Stimulated activated CD4-positive, alpha-beta T cell treated with anti-CD3 and anti-CD28 coated beads, Interleukin-4, amount 100 ng/mL, for 48 hours (primary cell): ENCODE measurements around the gene PKHD1.

Source experiments
- DNase-seq, 2 donors: peaks; one replicate each; pipeline ENCODE4 v3.0.0-alpha.2; 2020; ENCODE audit warnings: low read depth in 2 of 2

Gene PKHD1

DNA sequence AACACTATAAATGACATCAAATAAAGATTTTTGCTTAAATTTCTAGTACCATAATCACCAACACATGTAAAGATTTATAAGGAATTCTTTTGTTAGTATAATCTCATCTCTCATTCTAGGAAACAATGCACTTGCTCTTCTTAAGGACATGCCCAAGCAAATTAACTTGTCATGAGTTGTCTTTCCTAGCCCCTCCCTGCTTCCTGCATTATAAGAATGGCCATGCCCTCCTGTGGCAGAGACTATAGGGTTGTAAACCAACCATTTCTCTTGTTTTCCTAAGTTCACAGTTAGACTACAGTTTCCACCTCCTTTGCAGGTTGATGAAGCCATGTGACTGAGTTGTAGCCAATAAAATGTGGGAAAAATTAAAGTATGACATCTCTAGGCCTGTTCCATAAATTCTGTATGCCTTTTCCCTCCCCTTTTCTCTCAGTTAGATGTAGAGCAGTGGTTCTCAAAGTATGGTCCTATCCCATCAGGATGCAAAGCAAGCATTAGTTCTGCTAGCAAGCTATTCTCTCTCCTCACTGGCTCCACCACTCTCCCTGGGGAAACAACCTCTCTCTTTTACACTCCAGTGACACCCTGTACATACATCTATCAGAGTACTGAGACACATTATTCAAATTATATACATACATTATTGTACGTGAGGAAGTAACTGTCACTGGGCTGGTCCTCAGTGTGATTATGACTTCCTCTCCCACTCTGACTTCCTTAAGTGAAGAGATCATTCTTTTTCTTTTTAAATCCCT, 295.0 kb downstream of the PKHD1 start:
- no peak for DNase-seq

DNA sequence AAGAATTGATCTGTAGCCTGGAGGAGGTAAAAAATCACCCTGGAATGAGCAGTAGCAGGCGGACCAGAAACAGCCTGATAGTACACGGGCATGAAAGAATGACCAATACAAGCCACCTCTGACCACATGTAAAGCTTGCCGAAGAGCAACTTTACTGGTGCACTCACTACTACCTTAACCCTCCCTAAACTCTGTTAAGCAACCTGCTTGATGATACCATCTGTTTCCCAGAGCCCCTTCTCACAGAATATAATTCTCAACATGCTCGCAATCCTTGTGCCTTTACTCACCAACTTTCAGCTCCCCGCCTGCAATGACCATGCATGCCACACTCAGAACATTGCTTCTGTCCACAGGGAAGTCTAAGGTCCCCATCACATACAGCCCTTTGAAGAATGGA, 296.5 kb downstream of the PKHD1 start:
- no peak for DNase-seq

DNA sequence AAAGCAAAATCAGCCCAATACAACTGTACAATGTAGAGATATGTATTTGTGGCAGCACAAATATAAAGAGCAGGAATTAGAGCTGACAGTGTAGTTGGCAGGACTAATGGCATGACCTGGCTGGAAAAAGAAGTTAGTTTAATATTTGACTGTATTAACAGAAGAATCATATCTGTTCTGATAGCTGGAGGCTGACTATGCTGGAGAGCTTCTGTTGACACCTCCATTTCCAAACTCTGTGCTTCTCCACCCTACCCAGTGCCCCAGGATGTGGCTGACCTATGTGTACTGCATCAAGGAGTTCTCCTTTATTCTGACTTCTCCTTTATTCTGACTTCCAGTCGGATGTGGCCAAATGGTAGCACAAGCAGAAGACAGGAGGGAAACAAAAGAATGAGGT, 299.3 kb downstream of the PKHD1 start:
- no peak for DNase-seq

GRCh38 chr6:51778666-51779065, 308.7 kb downstream of the PKHD1 start:
- no peak for DNase-seq

DNA sequence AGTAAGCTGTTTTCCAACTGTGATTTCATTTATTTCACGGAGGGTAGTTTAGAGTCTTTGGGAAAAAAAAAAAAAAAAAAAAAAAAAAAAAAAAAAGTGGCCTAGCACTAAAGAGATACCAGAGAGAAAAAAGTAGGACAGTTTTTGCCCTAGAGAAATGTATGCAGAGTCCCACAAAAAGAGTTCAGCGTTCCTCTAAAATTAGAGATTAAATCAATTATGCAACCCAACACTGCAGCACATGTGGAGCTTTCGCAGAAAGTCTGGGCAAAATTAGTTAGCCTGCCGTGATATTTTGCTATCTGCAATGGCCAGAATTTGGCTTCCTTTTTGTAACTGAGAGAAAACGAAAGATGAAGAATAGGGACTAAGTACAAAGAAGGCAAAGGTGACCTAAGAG, 309.8 kb downstream of the PKHD1 start:
- no peak for DNase-seq

DNA sequence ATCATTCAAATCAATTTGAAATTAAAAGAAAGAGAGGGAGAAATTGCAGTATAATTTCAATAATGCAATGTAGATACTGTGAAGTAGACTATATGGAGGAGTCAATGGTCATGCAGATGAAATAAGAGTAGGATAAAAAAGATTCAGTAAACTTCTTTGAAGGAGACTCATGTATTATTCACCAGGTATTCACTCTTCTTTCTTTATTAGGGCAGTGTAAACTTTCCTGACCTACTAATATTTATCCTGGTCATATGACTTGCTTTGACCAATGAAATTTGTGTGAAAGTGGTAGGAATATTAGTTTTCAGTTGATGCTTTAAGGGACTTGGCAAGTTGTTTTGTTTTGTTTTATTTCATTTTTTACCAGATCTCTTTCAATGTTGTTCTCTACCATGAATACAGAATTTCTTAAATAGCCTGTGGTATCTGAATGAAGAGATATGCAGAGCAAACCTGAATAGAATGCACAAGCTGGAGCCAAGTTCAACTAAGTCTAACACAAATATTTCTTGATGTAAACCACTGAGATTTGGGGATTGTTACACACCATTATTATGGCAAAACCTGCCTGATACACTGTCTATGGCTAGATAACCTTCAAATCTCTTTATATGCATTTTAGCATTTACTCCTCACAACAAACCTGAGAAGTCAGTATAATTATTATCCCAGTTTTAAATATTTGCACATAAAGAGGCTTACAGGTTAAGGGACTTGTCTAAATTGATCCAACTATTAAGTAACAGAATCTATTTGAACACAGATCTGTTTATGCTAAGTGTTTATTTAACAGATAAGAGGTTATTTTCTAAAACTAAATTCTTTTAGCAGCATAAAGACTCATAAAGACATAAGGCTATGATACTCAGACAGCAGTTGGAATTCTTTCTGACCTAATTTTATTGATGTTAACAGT, 311.2 kb downstream of the PKHD1 start:
- DNase-seq = no peak

DNA sequence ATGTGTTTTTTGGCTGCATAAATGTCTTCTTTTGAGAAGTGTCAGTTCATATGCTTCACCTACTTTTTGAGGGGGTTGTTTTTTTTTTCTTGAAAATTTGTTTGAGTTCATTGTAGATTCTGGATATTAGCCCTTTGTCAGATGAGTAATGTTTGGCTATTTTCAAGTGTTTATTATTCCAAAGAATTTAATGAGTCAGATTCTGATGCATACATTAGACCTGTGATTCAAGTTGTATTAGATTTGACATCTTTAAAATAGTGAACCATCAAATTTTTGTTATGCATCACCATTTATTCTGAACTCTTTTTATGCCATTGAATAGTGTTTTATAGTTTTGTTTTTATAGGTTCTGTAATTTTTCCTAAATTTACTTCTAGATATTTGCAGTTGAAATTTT, 319.3 kb downstream of the PKHD1 start:
- DNase-seq = no peak

DNA sequence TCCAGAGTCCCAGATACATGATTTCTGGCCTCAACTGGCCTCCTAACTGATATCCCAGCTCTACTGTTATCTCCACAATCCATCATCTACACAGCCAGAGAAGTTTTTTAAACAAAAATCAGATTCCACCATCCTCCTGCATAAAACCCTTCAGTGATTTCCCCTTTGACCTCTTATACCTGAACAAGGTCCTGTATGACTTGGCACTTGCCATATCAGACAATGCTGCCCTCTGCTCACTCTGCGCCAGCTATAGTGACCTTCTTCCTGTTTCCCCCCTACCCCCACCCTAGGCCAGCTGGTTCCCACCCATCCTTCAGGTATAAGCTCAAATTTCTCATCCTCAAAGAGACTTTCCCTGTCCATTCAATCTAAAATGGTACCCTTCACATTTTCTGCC, 322.2 kb downstream of the PKHD1 start:
- DNase-seq = no peak

- no peak for DNase-seq
Observed at GRCh38 chr6:51753635-51754034, 333.8 kb downstream of the PKHD1 start.

DNA sequence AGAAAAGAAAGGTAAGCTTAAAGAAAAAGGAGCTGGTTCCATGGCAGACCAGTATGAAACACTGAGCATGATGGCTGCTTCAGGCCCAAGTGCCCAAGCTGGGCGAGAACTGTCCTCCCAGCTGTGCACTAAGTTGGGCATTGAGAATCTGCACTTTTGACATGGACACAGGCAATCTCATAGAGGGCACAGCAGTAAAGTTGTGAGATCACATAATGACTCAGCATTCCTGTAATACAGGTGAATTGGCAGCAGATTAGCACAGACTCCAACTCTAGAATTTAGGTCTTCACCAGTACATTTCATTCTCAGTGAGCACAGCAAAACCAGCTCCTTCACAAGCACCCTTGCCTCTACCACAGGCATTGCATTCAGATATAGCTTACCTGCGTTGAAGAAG, 343.4 kb downstream of the PKHD1 start:
- no peak for DNase-seq

DNA sequence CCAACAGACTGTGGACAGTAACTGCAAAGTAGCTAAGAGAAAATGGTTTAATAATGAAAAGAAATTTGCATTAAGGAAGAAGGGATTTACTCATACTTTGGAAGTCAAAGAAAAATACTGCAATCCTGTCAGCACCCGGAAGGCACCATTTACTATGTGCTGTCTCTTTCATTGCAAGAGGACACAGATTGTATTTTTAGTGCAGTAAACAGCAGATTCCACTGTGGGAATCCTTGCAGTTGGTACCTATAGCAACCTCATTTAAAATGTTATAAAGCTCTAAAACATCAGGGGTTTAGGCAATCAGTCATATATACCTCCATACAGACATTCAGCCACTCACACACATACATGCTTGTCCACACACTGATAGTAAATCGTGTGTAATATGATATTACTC, 346.8 kb downstream of the PKHD1 start:
- no peak for DNase-seq

DNA sequence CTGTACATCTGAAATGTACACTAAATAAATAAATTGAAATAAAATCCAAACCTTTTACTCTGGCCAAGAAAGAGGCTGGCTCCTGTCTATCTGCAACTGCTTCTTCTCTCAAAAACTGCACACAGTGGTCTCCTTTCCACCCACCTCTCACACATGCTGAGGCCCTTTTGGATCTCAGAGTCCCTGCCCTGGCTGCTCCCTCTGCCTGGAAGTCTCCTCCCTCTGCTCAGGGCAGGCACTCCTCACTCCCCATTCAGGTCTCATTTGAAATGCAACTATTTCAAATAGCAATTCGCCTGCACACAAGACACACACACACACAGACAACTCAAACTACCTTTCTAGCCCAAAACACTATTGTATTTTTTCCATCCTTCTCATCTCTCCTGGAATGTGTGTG, 348.8 kb downstream of the PKHD1 start:
- no peak for DNase-seq

GRCh38 chr6:51737580-51738360, 349.6 kb downstream of the PKHD1 start:
- no peak for DNase-seq

GRCh38 chr6:51725155-51725554, 362.3 kb downstream of the PKHD1 start:
- DNase-seq = no peak

GRCh38 chr6:51720327-51720726, 367.1 kb downstream of the PKHD1 start:
- DNase-seq = no peak

GRCh38 chr6:51719297-51719696, 368.1 kb downstream of the PKHD1 start:
- DNase-seq = no peak

DNA sequence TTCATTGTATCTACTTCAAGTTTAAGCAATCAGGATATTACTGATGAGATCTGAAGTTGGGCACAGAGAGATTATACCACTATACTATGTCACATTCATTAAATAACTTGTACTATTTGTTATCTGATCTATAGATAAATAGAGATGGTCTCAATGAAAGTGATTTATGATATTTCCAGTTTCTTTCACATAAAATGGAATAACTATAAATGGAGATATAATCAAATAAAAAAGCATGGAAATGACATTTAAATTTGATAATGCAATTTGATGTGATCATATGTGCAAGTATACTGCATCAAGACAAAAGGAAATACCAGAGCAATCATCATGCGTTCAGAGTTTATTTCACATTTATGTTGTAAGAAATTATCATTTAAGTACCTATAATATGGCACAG, 368.9 kb downstream of the PKHD1 start:
- DNase-seq = no peak

GRCh38 chr6:51717477-51717876, 369.9 kb downstream of the PKHD1 start:
- DNase-seq = no peak

DNA sequence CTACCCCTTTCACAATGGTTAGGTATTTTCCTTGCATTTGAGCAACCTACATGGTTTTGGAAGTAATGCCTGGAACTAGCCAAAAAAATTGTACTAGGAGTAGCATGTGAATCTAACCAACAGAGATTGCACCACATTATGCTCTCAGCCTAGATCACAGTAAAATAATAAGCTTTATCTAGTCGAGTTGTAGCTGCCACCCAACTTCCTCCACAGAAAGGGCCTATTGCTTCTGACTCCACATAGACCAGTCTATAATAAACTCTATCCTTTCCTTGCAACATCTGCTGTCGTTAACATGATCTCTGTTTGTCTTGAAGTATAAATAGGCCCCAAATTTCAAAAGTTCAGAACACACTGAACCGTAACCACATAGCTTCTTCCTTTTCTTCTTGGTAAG, 375.5 kb downstream of the PKHD1 start:
- no peak for DNase-seq

DNA sequence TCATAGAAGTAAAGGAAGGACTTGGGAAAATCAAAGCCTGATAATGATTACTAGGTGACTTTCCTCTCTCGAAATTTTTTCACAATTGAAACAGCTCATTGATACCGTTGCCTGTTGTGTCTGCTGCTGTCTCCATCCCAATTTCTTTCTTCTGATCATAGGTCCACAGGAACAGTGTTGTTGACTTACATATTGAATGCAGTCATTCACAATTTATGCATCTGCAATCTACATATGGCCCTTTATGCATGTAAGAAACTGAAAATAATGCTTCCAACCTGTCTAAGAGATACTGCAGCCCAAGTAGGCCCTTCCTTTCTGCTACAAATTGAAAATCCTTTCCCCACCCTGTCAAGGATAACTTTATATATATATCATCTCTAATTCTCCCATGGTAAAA, 381.3 kb downstream of the PKHD1 start:
- no peak for DNase-seq

DNA sequence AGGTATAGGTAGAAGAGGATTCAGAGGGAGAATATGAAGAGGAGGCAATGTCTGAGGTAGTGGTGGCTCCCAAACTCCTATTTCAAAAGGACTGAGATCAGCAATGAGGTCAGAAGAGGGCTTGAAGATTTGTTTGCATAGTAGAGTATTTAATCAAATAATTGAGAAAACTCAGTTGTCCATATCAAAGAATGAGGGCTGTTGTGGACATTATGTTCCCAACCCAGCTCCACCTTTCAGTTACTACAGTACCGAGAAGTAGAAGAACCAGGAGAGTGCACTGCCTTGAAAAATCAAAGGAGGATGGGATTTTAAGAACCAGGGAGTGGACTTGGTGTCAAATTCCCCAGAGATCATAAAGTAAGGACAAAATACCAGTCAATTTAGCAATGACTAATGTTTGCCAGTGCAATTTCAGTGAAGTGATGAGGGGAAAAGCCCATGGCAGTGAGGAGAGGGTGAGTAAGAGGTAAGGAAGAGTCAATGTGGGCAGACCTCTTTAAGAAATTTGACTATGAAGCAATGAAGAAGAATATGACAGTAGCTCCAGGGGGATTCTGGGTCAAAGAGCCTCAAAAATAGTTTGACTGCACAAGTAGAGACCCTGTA, 382.4 kb downstream of the PKHD1 start:
- DNase-seq = no peak

GRCh38 chr6:51702851-51703250, 384.6 kb downstream of the PKHD1 start:
- no peak for DNase-seq
